ENCODE results near the gene COL4A3.

DNA sequence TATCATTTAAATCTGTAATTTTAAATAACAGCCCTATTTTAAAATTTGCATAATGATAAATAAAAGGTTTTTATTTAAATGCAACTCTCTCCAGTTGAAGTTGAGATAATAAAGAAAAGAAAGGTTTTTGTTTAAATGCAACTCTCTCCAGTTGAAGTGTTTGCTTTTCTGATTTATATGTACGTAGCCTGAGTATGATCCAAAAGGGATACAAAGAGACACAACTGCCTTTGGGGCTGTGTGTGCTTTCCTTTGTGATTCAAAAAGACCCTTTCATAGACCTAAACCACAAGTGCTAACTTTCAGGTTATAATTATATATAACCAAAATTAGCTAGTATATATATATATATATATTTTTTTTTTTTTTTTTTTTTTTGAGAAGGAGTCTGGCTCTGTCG lies 84.5 kb downstream of the COL4A3 start:
- TF ChIP-seq, protein P1, sequence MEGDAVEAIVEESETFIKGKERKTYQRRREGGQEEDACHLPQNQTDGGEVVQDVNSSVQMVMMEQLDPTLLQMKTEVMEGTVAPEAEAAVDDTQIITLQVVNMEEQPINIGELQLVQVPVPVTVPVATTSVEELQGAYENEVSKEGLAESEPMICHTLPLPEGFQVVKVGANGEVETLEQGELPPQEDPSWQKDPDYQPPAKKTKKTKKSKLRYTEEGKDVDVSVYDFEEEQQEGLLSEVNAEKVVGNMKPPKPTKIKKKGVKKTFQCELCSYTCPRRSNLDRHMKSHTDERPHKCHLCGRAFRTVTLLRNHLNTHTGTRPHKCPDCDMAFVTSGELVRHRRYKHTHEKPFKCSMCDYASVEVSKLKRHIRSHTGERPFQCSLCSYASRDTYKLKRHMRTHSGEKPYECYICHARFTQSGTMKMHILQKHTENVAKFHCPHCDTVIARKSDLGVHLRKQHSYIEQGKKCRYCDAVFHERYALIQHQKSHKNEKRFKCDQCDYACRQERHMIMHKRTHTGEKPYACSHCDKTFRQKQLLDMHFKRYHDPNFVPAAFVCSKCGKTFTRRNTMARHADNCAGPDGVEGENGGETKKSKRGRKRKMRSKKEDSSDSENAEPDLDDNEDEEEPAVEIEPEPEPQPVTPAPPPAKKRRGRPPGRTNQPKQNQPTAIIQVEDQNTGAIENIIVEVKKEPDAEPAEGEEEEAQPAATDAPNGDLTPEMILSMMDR (IDR thresholded peaks at IDR 0.05): no peak
- no peak for TF ChIP-seq POLR2A (IDR thresholded peaks at IDR 0.05)
